C4-2B (cell line): ENCODE measurements around the gene MALSU1.

ENCODE experiments used
- H3K27ac ChIP-seq: fragments of 450-650 bp; 2 replicates; pipeline ENCODE4 v1.5.1; 2017
- CTCF ChIP-seq: fragments of 450-650 bp; conservative IDR thresholded peaks from 2 replicates; pipeline ENCODE4 v1.5.1; 2017; ENCODE audit warnings: mild to moderate bottlenecking
- ZFX ChIP-seq: fragments of 450-650 bp; IDR thresholded peaks from 2 replicates; pipeline ENCODE4 v1.6.1; 2017

The MALSU1 gene

GRCh38 chr7:23315366-23315765 lies 16.2 kb downstream of the MALSU1 start:
- H3K27ac ChIP-seq: no peak overlapping the region
- TF ChIP-seq CTCF (no peak), ZFX (no peak)

GRCh38 chr7:23331132-23331531 lies 32.0 kb downstream of the MALSU1 start:
- no peak for TF ChIP-seq CTCF
- TF ChIP-seq ZFX: no peak
- no peak overlapping the region for H3K27ac ChIP-seq

GRCh38 chr7:23332193-23332592 lies 33.1 kb downstream of the MALSU1 start:
- H3K27ac ChIP-seq: no peak overlapping the region

GRCh38 chr7:23332910-23333612 lies 33.9 kb downstream of the MALSU1 start:
- TF ChIP-seq ZFX (no peak), CTCF (no peak)
- H3K27ac ChIP-seq: no peak overlapping the region

More at GRCh38 chr7:23332193-23332592, 33.1 kb downstream of the MALSU1 start:
- TF ChIP-seq CTCF: no peak
- no peak for TF ChIP-seq ZFX

GRCh38 chr7:23333671-23334246 lies 34.6 kb downstream of the MALSU1 start:
- no peak for TF ChIP-seq ZFX
- TF ChIP-seq CTCF: no peak
- H3K27ac ChIP-seq: no peak overlapping the region

- H3K27ac ChIP-seq: no peak overlapping the region
- TF ChIP-seq ZFX (no peak), CTCF (no peak)
These were observed 35.4 kb downstream of the MALSU1 start for GRCh38 chr7:23334482-23335056.

GRCh38 chr7:23335136-23335535 lies 36.0 kb downstream of the MALSU1 start:
- TF ChIP-seq ZFX (no peak), CTCF (no peak)
- no peak overlapping the region for H3K27ac ChIP-seq
